Memory B cell (primary cell): Measurements from ENCODE around the gene SCML1.
"Not testable (repeated sequence)": the region's sequence is repeated elsewhere in the genome, so short reads cannot be mapped to it uniquely, and the experiment has no call there.

Experiments
- ATAC-seq: fragments of 150-1000 bp; cut with Tn5 transposase; 2 replicates; pipeline ENCODE4 v1.10.0; 2021; ENCODE audit warnings: low read depth, mild to moderate bottlenecking, moderate library complexity
- DNase-seq, 2 donors: peaks; one replicate each; pipeline ENCODE4 v3.0.0; 2022; ENCODE audit warnings: low spot score in 2 of 2
- H3K27ac Mint-ChIP-seq: one replicate; pipeline ENCODE4 v1.8.0; 2022; ENCODE audit warnings: mild to moderate bottlenecking, moderate library complexity, mixed read lengths
- H3K27me3 Mint-ChIP-seq: one replicate; pipeline ENCODE4 v1.8.0; 2022; ENCODE audit warnings: mixed read lengths
- H3K36me3 Mint-ChIP-seq: one replicate; pipeline ENCODE4 v1.8.0; 2022; ENCODE audit warnings: mild to moderate bottlenecking, mixed read lengths
- H3K4me1 Mint-ChIP-seq: one replicate; pipeline ENCODE4 v1.8.0; 2022; ENCODE audit warnings: mixed read lengths
- H3K4me3 Mint-ChIP-seq: one replicate; pipeline ENCODE4 v1.8.0; 2022; ENCODE audit warnings: mild to moderate bottlenecking, moderate library complexity, mixed read lengths
- H3K9me3 Mint-ChIP-seq: one replicate; pipeline ENCODE4 v1.8.0; 2022; ENCODE audit warnings: mixed read lengths

Gene SCML1

DNA sequence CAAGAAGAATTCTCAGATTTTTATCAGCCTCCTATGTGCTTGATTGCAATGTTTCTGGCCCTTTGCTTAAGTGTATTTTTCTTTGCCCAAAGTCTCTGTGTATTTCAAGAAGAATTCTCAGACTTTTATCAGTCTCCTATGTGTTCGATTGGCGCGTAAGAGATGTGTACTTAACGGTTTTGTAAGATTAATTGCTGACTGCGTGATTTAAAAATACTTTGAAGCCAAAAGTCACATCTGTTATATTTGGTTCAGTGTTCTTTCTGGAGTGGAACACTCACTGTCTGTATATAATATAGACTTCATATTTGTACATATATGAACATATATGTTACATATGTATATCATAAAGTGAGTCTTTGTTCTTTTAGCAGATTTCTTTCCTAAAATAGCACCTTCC is 11.4 kb downstream of the SCML1 start:
- Mint-ChIP-seq H3K27ac (no peak overlapping the region), H3K4me3 (no peak overlapping the region), H3K4me1 (no peaks in the 10 kb centered on the region), H3K27me3 (peaks cover 3% of the 10 kb centered on the region), H3K36me3 (no peaks in the 10 kb centered on the region), H3K9me3 (no peaks in the 10 kb centered on the region)
- DNase-seq (no peak), ATAC-seq (no peak)

DNA sequence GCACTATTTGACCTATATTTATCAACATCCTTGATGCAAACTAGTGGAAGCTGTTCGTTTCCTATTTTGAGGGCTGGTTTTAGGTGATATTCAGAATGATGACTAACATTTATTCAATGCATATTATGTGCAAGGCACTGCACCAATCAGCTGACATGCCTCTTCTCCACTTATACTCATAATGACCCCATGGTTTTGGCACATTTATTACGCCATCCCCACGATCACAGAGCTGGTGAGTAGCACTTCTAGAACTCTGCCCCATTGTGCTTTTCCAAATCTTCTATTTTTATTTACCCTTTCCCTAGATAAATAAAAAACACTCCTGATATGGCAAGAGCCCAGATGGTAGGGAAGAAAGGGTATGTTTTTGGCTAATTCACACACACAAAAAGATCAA is 13.1 kb downstream of the SCML1 start:
- Mint-ChIP-seq H3K27ac (no peak overlapping the region), H3K9me3 (no peaks in the 10 kb centered on the region), H3K36me3 (no peaks in the 10 kb centered on the region), H3K4me1 (no peaks in the 10 kb centered on the region), H3K4me3 (no peak overlapping the region), H3K27me3 (peaks cover 3% of the 10 kb centered on the region)
- no peak for ATAC-seq
- DNase-seq: no peak

DNA sequence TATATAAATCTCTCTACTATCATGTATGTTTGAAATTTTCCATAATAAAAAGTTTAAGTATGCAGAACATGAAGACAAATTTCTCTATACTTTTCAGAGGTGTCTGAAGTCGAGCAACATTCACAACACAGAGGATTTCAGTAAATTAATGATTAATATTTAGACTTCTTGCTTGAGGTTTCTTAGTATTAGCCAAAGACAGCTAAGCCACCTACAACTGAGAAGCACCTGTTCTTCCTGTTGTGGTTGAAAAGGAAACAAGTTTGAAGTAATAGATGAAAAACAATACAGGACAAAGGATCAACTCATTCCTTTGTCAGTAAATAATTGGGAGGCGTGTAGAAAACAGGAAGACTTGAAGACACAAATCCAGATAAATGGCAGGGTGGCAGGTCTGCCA is 21.1 kb downstream of the SCML1 start:
- no peaks in the 10 kb centered on the region for H3K9me3 Mint-ChIP-seq
- no peaks in the 10 kb centered on the region for H3K36me3 Mint-ChIP-seq
- H3K27me3 Mint-ChIP-seq: no peaks in the 10 kb centered on the region
- no peak for DNase-seq
- H3K4me1 Mint-ChIP-seq: no peaks in the 10 kb centered on the region
- ATAC-seq: no peak
- H3K4me3 Mint-ChIP-seq: no peak overlapping the region
- H3K27ac Mint-ChIP-seq: no peak overlapping the region

DNA sequence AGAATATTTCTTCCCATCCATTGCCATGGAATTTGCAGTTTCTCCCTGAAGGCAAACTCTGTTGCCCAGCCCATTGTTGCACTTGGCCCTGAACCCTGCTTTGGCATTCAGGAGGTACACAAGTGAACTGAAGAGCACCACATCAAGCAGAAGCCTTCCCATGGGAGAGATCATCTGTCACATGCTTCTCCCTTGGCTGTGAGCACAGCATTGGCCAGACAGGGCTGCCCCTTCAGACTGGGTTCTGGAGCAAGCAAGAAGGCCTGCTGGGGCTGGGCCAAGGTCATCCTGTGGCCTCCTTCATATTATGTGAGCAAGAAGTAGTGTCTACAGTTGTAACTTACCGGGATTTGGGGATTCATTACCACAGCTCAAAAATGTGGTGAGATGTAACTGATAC is 22.7 kb downstream of the SCML1 start:
- H3K27me3 Mint-ChIP-seq: no peaks in the 10 kb centered on the region
- DNase-seq (no peak), ATAC-seq (no peak)
- no peaks in the 10 kb centered on the region for H3K9me3 Mint-ChIP-seq
- no peak overlapping the region for H3K4me3 Mint-ChIP-seq
- H3K36me3 Mint-ChIP-seq: no peaks in the 10 kb centered on the region
- no peaks in the 10 kb centered on the region for H3K4me1 Mint-ChIP-seq
- no peak overlapping the region for H3K27ac Mint-ChIP-seq

DNA sequence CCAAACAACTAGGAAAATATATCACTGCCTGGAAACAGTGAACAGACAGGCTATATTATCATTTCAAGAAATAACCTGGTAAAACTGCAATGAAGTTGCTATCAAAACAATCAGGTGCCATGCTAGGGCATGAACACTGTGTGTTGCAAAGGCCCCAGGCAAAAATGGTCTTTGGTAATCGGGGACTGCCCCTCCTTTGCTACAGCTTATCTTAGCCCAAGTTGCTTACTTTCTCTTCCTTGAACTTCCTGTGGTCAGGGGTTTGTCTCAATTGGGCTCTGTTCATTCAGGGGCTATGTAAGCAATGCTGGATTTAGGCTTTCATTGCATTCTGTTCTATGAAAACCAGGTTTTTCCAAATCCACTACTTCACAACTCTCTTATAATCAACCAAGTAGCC is 30.4 kb downstream of the SCML1 start:
- Mint-ChIP-seq H3K4me1 (no peaks in the 10 kb centered on the region), H3K9me3 (no peaks in the 10 kb centered on the region), H3K27me3 (no peaks in the 10 kb centered on the region), H3K27ac (no peak overlapping the region), H3K4me3 (no peak overlapping the region), H3K36me3 (no peaks in the 10 kb centered on the region)
- DNase-seq: no peak
- ATAC-seq: no peak

DNA sequence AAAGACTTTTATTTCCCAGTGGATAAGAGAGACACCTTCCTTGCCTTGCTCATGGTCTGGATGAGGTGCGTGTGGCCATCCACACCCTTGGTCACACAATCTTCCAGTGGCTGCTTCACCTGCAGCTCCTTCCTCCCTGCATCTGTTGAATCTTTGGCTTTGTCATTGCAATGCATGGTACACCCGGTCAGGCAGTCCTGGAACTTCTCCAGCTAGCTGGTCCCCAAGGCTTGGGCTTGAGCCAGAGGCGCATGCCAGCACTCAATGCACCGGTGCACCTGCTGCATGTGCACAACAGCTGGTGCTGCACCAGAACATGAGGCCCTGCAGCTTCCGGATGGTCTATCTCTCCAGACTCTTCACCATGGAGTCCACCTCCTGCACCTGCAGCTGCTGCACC is 31.7 kb downstream of the SCML1 start:
- ATAC-seq: no peak
- no peaks in the 10 kb centered on the region for H3K4me1 Mint-ChIP-seq
- no peak for DNase-seq
- no peak overlapping the region for H3K4me3 Mint-ChIP-seq
- H3K9me3 Mint-ChIP-seq: no peaks in the 10 kb centered on the region
- H3K27ac Mint-ChIP-seq: no peak overlapping the region
- no peaks in the 10 kb centered on the region for H3K36me3 Mint-ChIP-seq
- no peaks in the 10 kb centered on the region for H3K27me3 Mint-ChIP-seq

DNA sequence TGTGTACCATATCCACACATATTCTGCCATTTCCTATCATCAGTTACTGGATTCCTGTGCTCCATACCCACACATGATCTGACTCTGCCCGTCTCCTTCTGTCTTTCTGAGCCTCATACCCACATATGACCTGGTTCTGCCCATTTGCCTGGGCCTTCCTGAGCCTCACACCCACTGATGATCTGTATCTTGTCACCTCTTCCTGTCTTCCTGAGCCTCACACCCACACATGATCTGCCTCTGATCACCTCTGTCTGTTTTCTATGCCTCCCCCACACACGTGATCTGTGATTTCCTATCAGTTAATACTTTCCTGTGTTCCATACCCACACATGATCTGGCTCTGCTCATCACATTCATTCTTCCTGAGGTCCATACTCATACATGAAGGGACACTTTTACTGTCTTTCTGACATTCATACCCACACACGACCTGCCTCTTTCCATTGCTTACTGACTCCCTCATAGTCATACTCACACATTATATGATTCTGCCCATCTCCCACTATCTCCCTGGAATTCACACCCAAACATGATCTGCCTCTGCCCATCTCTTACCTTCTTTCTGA is 32.5 kb downstream of the SCML1 start:
- ATAC-seq (no peak), DNase-seq (no peak)
- Mint-ChIP-seq H3K4me1 (no peaks in the 10 kb centered on the region), H3K4me3 (no peak overlapping the region), H3K9me3 (no peaks in the 10 kb centered on the region), H3K27me3 (no peaks in the 10 kb centered on the region), H3K27ac (no peak overlapping the region), H3K36me3 (no peaks in the 10 kb centered on the region)

DNA sequence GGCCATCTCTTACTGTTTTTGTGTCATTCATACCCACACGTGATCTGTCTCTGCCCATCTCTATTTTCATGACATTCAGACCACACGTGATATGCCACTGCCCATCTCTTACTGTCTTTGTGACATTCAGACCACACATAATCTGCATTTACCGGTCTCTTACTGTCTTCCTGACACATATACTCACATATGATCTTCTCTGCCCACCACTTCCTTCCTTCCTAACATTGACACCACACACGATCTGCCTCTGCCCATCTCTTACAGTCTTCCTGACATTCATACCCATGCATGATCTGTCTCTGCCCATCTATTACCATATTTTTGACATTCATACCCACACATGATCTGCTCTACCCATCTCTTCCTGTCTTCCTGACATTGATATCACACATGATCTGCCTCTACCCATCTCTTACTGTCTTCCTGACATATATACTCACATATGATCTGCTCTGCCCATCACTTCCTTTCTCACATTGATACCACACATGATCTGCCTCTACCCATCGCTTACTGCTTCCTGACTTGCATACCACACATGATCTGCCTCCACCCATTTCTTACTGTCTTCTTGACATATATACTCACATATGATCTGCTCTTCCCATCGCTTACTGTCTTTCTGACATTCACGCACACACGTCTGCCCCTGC is 36.1 kb downstream of the SCML1 start:
- H3K4me1 Mint-ChIP-seq: no peaks in the 10 kb centered on the region
- no peak for ATAC-seq

DNA sequence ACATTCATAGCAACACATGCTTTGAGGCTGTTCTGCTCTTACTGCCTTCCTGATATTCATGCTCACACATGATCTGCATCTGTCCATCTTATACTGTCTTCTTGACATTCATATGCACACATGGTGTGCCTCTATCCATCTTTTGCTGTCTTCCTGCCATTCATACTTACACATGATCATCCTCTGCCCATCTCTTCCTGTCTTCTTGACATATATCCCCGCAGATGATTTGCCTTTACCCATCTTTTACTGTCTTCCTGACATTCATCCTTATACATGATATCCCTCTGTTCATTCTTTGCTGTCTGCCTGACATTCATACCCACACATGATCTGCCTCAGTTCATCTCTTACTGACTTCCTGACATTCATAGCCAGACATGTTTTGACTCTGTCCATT is 36.8 kb downstream of the SCML1 start:
- Mint-ChIP-seq H3K4me1 (no peaks in the 10 kb centered on the region), H3K27ac (no peak overlapping the region)

More for the DNA sequence above, 36.1 kb downstream of the SCML1 start:
- Mint-ChIP-seq H3K36me3 (no peaks in the 10 kb centered on the region), H3K27ac (no peak overlapping the region), H3K9me3 (peaks cover 2% of the 10 kb centered on the region), H3K4me3 (no peak overlapping the region), H3K27me3 (peaks cover 2% of the 10 kb centered on the region)
- no peak for DNase-seq

DNA sequence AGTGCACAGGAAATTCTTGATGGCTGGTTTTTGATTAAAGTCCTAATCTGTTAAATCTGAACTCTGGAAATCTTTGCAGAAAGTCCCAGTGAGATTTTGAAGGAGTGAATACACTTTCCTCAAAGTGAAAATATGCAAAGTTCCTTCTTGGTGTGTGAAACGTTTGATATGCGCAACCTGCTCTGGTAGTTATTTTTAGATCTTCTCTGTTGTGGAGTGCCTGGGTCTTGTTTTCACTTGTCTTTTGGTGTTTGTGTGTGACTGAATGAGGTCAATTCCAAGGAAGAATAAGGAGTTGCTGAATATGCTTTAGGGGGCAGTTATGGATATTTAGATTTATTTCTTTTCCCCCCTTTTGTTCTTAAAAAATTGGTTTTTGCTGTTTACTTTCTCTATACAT is 41.7 kb downstream of the SCML1 start:
- Mint-ChIP-seq H3K4me1 (no peaks in the 10 kb centered on the region), H3K27ac (no peak overlapping the region), H3K36me3 (no peaks in the 10 kb centered on the region), H3K9me3 (peaks cover 2% of the 10 kb centered on the region), H3K27me3 (peaks cover 2% of the 10 kb centered on the region), H3K4me3 (no peak overlapping the region)
- ATAC-seq (no peak), DNase-seq (no peak)

More for the DNA sequence above, 36.8 kb downstream of the SCML1 start:
- ATAC-seq (no peak), DNase-seq (no peak)
- Mint-ChIP-seq H3K9me3 (peaks cover 2% of the 10 kb centered on the region), H3K27me3 (peaks cover 2% of the 10 kb centered on the region), H3K4me3 (no peak overlapping the region), H3K36me3 (no peaks in the 10 kb centered on the region)

DNA sequence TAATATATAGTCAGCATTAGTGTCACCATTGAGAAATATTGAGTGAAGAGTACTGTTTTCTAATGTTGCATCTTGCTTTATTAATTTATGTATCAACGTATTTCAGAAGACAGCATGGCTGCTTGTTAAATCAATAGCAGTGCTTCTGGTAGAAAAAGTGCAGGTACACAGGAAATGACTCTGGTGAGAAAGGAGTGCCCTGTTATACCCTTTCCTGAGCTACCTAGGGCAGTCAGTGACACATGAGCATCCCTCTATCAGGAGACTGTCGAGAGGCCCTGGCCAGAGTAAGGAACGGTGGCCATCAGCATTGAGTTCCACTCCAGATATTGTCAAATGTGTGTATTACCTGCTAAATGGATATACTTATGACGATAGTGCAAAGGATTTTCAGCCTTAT is 42.1 kb downstream of the SCML1 start:
- no peak for DNase-seq
- H3K27ac Mint-ChIP-seq: no peak overlapping the region
- H3K27me3 Mint-ChIP-seq: peaks cover 2% of the 10 kb centered on the region
- H3K4me3 Mint-ChIP-seq: no peak overlapping the region
- H3K36me3 Mint-ChIP-seq: no peaks in the 10 kb centered on the region
- H3K4me1 Mint-ChIP-seq: no peaks in the 10 kb centered on the region
- ATAC-seq: no peak
- peaks cover 2% of the 10 kb centered on the region for H3K9me3 Mint-ChIP-seq

DNA sequence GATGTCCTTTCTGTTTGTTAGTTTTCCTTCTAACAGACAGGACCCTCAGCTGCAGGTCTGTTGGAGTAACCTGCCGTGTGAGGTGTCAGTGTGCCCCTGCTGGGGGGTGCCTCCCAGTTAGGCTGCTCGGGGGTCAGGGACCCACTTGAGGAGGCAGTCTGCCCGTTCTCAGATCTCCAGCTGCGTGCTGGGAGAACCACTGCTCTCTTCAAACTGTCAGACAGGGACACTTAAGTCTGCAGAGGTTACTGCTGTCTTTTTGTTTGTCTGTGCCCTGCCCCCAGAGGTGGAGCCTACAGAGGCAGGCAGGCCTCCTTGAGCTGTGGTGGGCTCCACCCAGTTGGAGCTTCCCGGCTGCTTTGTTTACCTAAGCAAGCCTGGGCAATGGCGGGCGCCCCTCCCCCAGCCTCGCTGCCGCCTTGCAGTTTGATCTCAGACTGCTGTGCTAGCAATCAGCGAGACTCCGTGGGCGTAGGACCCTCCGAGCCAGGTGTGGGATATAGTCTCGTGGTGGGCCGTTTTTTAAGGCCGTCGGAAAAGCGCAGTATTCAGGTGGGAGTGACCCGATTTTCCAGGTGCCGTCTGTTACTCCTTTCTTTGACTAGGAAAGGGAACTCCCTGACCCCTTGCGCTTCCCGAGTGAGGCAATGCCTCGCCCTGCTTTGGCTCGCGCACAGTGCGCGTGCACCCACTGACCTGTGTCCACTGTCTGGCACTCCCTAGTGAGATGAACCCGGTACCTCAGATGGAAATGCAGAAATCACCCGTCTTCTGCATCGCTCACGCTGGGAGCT is 49.5 kb downstream of the SCML1 start:
- ATAC-seq, H3K27ac Mint-ChIP-seq, H3K9me3 Mint-ChIP-seq, H3K27me3 Mint-ChIP-seq, H3K36me3 Mint-ChIP-seq, H3K4me1 Mint-ChIP-seq, H3K4me3 Mint-ChIP-seq, DNase-seq: not testable (repeated sequence)

DNA sequence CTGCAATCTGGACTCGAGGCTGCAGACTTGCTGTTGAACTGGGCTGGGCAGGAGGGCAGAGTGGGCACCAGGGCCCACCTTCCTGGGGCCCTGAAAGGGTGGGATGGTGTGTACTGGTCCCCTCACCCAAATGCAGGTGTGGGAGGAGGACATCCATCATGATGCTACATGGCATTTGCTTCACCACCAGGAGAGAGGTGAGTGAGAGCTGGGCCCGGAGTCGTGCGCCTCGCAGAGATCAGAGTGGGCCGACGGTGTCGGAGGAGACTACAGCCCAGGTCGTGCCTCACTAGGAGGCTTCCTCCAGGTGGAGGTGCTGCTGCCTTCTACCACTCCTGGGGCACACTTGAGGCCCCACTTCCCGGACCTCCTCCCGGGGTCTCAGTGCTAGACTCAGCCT is 50.3 kb downstream of the SCML1 start:
- H3K27me3 Mint-ChIP-seq: peaks cover 8% of the 10 kb centered on the region
- H3K27ac Mint-ChIP-seq: no peak overlapping the region
- H3K36me3 Mint-ChIP-seq: no peaks in the 10 kb centered on the region
- no peak for ATAC-seq
- H3K9me3 Mint-ChIP-seq: no peaks in the 10 kb centered on the region
- H3K4me1 Mint-ChIP-seq: no peaks in the 10 kb centered on the region
- no peak overlapping the region for H3K4me3 Mint-ChIP-seq
- no peak for DNase-seq

DNA sequence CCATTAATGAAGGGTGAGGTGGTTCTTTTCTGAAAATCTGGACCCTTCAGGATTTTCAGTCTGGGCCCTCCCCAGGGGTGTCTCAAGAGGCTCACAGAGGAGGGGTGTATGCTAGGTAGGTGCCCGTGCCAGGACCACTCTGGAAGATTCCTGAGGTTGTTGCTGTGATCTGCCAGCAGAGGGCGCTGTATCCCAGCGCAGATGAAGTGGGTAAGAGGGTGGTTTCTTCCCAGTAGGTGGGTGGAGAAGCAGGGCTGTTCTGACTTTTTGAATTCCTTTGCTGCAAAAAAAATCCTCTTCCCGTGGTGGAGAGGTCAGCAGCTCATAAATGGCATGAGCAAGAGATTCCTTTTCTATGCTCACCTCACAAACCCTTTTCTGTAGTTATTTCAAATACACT is 51.1 kb downstream of the SCML1 start:
- DNase-seq (peak in 1 of 2 donors; percentile 1), ATAC-seq (no peak)

More for the DNA sequence above, 51.1 kb downstream of the SCML1 start:
- H3K9me3 Mint-ChIP-seq: no peaks in the 10 kb centered on the region
- H3K4me1 Mint-ChIP-seq: no peaks in the 10 kb centered on the region
- no peak overlapping the region for H3K4me3 Mint-ChIP-seq
- H3K27ac Mint-ChIP-seq: no peak overlapping the region
- no peaks in the 10 kb centered on the region for H3K36me3 Mint-ChIP-seq
- peaks cover 8% of the 10 kb centered on the region for H3K27me3 Mint-ChIP-seq
